Measurements from ENCODE around the gene IL21R.

IL21R gene

DNA sequence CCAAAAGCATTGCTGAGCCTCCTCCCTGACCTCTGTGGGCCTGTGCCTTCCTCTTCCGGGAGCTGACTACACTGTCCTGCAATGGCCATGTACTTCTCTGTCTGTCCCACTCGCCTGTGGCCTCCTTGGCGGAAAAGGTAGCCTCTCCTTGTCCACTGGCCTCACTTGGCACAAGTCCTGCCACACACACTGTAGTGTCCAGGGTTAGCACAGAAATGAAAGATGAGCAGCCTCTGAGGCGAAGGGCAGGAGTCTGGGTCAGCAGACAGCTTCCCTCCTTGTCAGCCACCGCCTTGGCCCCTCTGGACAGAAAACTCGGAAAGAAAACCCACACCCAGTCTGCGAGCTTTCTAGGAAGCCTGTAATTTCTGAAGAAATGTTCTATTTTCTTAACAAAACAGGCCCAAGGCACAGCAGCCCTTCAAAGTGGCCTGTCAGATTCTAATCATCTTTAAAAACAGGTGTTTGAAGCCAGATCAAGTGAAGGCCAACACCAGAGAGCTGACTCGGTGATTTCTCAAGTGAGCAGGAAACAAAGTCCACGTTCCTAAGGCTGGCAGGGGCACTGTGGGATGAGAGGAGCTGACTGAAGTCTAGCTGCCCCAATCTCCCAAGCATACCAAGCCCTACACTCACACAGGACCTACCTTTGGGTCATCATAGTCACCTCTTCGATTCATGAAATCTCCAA, 80.6 kb downstream of the IL21R start:
- H3K36me3 ChIP-seq: peaks cover 100% of the 10 kb centered on the region

DNA sequence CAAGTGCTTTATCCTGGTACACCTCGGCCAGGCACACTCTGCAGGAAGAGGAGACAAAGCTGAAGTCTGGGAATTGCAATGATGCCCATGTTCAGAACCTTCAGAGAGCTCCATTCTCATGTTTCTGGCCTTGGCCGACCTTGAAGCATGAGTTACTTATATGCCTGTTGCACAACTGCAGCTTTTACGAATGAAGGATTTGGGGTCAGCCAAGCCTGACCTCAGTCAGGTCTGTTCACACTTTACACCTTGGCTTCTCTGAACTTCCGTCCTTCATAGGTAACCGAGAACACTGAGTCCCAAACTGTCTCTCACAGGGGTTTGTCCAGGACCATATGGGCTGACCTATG, 81.1 kb downstream of the IL21R start:
- H3K4me3 ChIP-seq (ENCODE audit: low read depth in 1 of 2, low read length in 1 of 2): no peak overlapping the region
- TF ChIP-seq, protein P1, sequence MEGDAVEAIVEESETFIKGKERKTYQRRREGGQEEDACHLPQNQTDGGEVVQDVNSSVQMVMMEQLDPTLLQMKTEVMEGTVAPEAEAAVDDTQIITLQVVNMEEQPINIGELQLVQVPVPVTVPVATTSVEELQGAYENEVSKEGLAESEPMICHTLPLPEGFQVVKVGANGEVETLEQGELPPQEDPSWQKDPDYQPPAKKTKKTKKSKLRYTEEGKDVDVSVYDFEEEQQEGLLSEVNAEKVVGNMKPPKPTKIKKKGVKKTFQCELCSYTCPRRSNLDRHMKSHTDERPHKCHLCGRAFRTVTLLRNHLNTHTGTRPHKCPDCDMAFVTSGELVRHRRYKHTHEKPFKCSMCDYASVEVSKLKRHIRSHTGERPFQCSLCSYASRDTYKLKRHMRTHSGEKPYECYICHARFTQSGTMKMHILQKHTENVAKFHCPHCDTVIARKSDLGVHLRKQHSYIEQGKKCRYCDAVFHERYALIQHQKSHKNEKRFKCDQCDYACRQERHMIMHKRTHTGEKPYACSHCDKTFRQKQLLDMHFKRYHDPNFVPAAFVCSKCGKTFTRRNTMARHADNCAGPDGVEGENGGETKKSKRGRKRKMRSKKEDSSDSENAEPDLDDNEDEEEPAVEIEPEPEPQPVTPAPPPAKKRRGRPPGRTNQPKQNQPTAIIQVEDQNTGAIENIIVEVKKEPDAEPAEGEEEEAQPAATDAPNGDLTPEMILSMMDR (IDR thresholded peaks at IDR 0.05): no peak
- H3K27ac ChIP-seq: no peak overlapping the region
- H3K27me3 ChIP-seq: no peaks in the 10 kb centered on the region
- peaks cover 100% of the 10 kb centered on the region for H3K36me3 ChIP-seq
- H3K9me3 ChIP-seq: no peaks in the 10 kb centered on the region
- no peaks in the 10 kb centered on the region for H3K4me1 ChIP-seq (ENCODE audit: control insufficient read depth in 1 of 2, insufficient read depth in 1 of 2, low read depth in 1 of 2, low read length in 1 of 2)

More for the DNA sequence above, 80.6 kb downstream of the IL21R start:
- Histone ChIP-seq H3K9me3 (no peaks in the 10 kb centered on the region), H3K4me1 (ENCODE audit: control insufficient read depth in 1 of 2, insufficient read depth in 1 of 2, low read depth in 1 of 2, low read length in 1 of 2) (no peaks in the 10 kb centered on the region), H3K4me3 (ENCODE audit: low read depth in 1 of 2, low read length in 1 of 2) (no peak overlapping the region), H3K27me3 (no peaks in the 10 kb centered on the region), H3K27ac (no peak overlapping the region)
- TF ChIP-seq, protein P1 (IDR thresholded peaks at IDR 0.05): no peak

DNA sequence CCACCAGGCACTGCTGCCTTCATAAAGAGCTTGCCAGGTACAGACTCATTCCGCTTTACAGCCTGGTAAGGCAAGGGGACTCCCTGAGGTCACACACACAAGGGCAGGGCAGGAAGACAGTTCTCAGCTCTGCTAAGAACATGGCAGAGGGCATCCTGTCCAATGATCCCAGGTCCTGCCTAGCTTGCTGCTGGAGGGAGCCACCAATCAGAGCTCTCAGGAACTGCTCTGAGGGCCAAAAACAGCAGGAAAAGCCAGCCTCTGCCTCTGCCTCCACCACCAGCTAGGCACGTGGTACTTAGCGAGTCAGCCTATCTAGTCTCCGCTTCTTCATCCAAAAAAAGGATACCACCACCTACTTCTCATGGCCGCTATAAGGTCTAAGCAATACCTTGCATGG, 81.7 kb downstream of the IL21R start:
- peaks cover 100% of the 10 kb centered on the region for H3K36me3 ChIP-seq
- H3K4me3 ChIP-seq (ENCODE audit: low read depth in 1 of 2, low read length in 1 of 2): no peak overlapping the region
- no peaks in the 10 kb centered on the region for H3K27me3 ChIP-seq
- no peak overlapping the region for H3K27ac ChIP-seq
- H3K4me1 ChIP-seq (ENCODE audit: control insufficient read depth in 1 of 2, insufficient read depth in 1 of 2, low read depth in 1 of 2, low read length in 1 of 2): no peaks in the 10 kb centered on the region
- no peaks in the 10 kb centered on the region for H3K9me3 ChIP-seq
- TF ChIP-seq, protein P1 (IDR thresholded peaks at IDR 0.05): no peak

DNA sequence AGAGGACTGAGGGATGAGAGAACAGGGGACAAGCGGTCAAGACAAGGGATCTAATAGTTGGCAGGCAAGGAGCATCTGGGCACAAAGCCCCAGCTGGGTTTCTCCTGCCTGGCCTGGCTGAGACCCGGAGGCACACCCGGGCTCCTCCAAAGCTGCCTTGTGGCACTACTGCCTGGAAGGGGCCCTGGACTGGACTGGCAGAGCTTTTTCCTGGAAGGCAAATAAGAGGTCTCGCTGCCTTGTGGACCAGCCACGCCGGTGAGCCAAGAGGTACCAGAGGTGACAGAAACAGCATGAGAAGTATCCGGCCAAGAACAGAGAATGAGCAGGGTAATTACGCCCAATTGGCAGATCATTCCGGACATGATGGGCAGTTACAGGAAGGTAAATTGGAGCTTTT, 83.2 kb downstream of the IL21R start:
- Histone ChIP-seq H3K36me3 (peaks cover 100% of the 10 kb centered on the region), H3K27me3 (no peaks in the 10 kb centered on the region), H3K4me3 (ENCODE audit: low read depth in 1 of 2, low read length in 1 of 2) (no peak overlapping the region), H3K4me1 (ENCODE audit: control insufficient read depth in 1 of 2, insufficient read depth in 1 of 2, low read depth in 1 of 2, low read length in 1 of 2) (no peaks in the 10 kb centered on the region), H3K9me3 (no peaks in the 10 kb centered on the region), H3K27ac (no peak overlapping the region)
- TF ChIP-seq, protein P1 (IDR thresholded peaks at IDR 0.05): no peak

DNA sequence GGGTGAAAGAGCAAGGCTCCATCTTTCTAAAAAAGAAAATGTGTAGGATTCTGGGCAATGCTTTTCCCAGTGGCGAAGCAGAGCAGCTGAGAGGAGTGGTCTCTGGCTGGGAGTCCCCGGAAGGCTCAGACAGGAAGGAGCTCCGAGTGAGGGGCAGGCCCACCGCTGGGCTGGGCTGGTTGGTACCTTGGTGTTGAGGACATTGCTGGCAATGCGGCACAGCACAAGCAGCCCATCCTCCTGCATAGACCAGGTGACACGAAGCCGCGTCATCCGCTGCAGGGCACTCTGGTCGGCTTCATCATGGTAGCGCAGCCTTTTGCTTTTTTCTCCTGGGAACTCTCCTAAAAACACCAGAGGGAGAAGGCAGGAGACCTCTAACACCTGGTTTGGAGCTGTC, 83.8 kb downstream of the IL21R start:
- H3K4me3 ChIP-seq (ENCODE audit: low read depth in 1 of 2, low read length in 1 of 2): no peak overlapping the region
- no peak overlapping the region for H3K27ac ChIP-seq
- TF ChIP-seq, protein P1 (IDR thresholded peaks at IDR 0.05): no peak
- no peaks in the 10 kb centered on the region for H3K4me1 ChIP-seq (ENCODE audit: control insufficient read depth in 1 of 2, insufficient read depth in 1 of 2, low read depth in 1 of 2, low read length in 1 of 2)
- H3K27me3 ChIP-seq: no peaks in the 10 kb centered on the region
- H3K9me3 ChIP-seq: no peaks in the 10 kb centered on the region
- H3K36me3 ChIP-seq: peaks cover 100% of the 10 kb centered on the region

Data from neutrophil (primary cell).